HCT116 (cell line): ENCODE measurements around the gene UBR2. TPM values are rescaled to one million over a fixed set of nuclear protein-coding genes. Genes with fewer than 3 reads are reported as not detected.

Experiments used
- ATAC-seq: fragments of 200-7000 bp; cut with Tn5 transposase; 2 replicates; pipeline ENCODE4 v1.9.1; 2020; ENCODE audit warnings: mild to moderate bottlenecking, moderate library complexity
- BruUV-seq: library from RNA; stranded (reverse); fragments of 400-500 nt; replicated peaks from 2 replicates; lab custom pipeline; 2021; lab: Mats Ljungman, UMichigan
- CTCF ChIA-PET: fragments of 300-600 bp; sonication (Branson Sonifier 250); formaldehyde crosslinking; loops from one replicate; lab custom pipeline; 2021; ENCODE audit warnings: antibody characterized with exemption; lab: Charles Lee
- POLR2A ChIA-PET: fragments of 300-600, 350-600 bp; sonication (Branson Sonifier 250); formaldehyde crosslinking; loops from one replicate; lab custom pipeline; 2021; ENCODE audit warnings: antibody characterized with exemption; lab: Charles Lee
- RAD21 ChIA-PET, 2 experiments: fragments of 300-600 bp; sonication (Branson Sonifier 250); formaldehyde crosslinking; loops; one replicate each; lab custom pipeline; 2023; ENCODE audit warnings: low total read pairs in 2 of 2; ENCODE audit not compliant: uncharacterized antibody in 2 of 2, unreplicated experiment in 2 of 2, low non-redundant PET in 1 of 2; lab: Charles Lee
- DNase-seq: peaks from one replicate; pipeline ENCODE4 v3.0.0-alpha.2; 2010; ENCODE audit warnings: low read depth, low spot score
- H2AFZ ChIP-seq: fragments of 200-600 bp; shearing (Covaris generic), sonication (generic); 2 replicates; pipeline ENCODE4 v1.6.1; 2017; ENCODE audit warnings: low read depth, mixed run types, mixed read lengths, antibody characterized with exemption, low read length; ENCODE audit not compliant: poor library complexity, severe bottlenecking
- H3K27ac ChIP-seq: 2 replicates; pipeline ENCODE4 v1.5.1; 2012; ENCODE audit warnings: low read depth, low read length
- H3K27me3 ChIP-seq: fragments of 200-600 bp; sonication (generic); 2 replicates; pipeline ENCODE4 v1.6.1; 2016; ENCODE audit warnings: mixed run types, low read length, mixed read lengths; ENCODE audit not compliant: insufficient read depth
- H3K36me3 ChIP-seq, 2 experiments: fragments of 200-500 bp in 1 of 2; fragments of 200-600 bp in 1 of 2; sonication (Bioruptor generic) in 1 of 2; sonication (generic) in 1 of 2; 2 replicates each; pipeline versions ENCODE4 v1.5.1 to v1.6.1; 2014 to 2016; ENCODE audit warnings: low read length in 2 of 2, inconsistent platforms in 1 of 2, mixed read lengths in 1 of 2, mixed run types in 1 of 2; ENCODE audit not compliant: insufficient read depth in 2 of 2, control insufficient read depth in 1 of 2
- H3K4me1 ChIP-seq, 2 experiments: fragments of 200-600 bp in 1 of 2; sonication (generic) in 1 of 2; 2 replicates each; pipeline versions ENCODE4 v1.5.1 to v1.6.1; 2012 to 2017; ENCODE audit warnings: low read length in 2 of 2, inconsistent platforms in 1 of 2, mild to moderate bottlenecking in 1 of 2, mixed read lengths in 1 of 2, mixed run types in 1 of 2, moderate library complexity in 1 of 2; ENCODE audit not compliant: insufficient read depth in 2 of 2, control insufficient read depth in 1 of 2
- H3K4me2 ChIP-seq: fragments of 200-600 bp; sonication (generic); 2 replicates; pipeline ENCODE4 v1.6.1; 2017; ENCODE audit warnings: mixed run types, low read length, mixed read lengths
- H3K4me3 ChIP-seq, 2 experiments: fragments of 200-600 bp in 1 of 2; sonication (generic) in 1 of 2; replicated peaks in 1 of 2; 2 replicates each; pipeline ENCODE4 v1.5.1; 2011 to 2016; ENCODE audit warnings: low read length in 2 of 2, control low read depth in 1 of 2, low read depth in 1 of 2, mild to moderate bottlenecking in 1 of 2, mixed read lengths in 1 of 2, mixed run types in 1 of 2
- H3K79me2 ChIP-seq: fragments of 200-600 bp; sonication (generic); 2 replicates; pipeline ENCODE4 v1.6.1; 2017; ENCODE audit warnings: mild to moderate bottlenecking, mixed run types, low read length, moderate library complexity, mixed read lengths; ENCODE audit not compliant: insufficient read depth
- H3K9ac ChIP-seq: fragments of 200-600 bp; sonication (generic); 2 replicates; pipeline ENCODE4 v1.6.1; 2016; ENCODE audit warnings: low read length, mixed read lengths
- H3K9me2 ChIP-seq: fragments of 200-600 bp; sonication (generic), shearing (Covaris generic); 2 replicates; pipeline ENCODE4 v1.6.1; 2017; ENCODE audit warnings: mixed run types, mild to moderate bottlenecking, moderate library complexity; ENCODE audit not compliant: insufficient read depth
- H3K9me3 ChIP-seq, 2 experiments: fragments of 200-500 bp in 1 of 2; fragments of 200-600 bp in 1 of 2; sonication (Bioruptor generic) in 1 of 2; sonication (generic) in 1 of 2; 2 replicates each; pipeline ENCODE4 v1.6.1; 2014 to 2017; ENCODE audit warnings: low read length in 2 of 2, mixed read lengths in 2 of 2, inconsistent platforms in 1 of 2, low read depth in 1 of 2, mild to moderate bottlenecking in 1 of 2, mixed run types in 1 of 2, moderate library complexity in 1 of 2; ENCODE audit not compliant: control insufficient read depth in 1 of 2, insufficient read depth in 1 of 2
- H4K20me1 ChIP-seq: fragments of 200-600 bp; sonication (generic), shearing (Covaris generic); 2 replicates; pipeline ENCODE4 v1.6.1; 2017; ENCODE audit warnings: mixed run types, mild to moderate bottlenecking, moderate library complexity; ENCODE audit not compliant: insufficient read depth
- ELF1 ChIP-seq: IDR thresholded peaks from 2 replicates; pipeline ENCODE4 v1.6.1; 2012; ENCODE audit warnings: low read depth, borderline replicate concordance
- EZH2phosphoT487 ChIP-seq: fragments of 200-600 bp; IDR thresholded peaks from 2 replicates; pipeline ENCODE4 v1.6.1; 2018; ENCODE audit warnings: antibody characterized with exemption, borderline replicate concordance
- RAD21 ChIP-seq: IDR thresholded peaks from 2 replicates; pipeline ENCODE4 v1.6.1; 2012; ENCODE audit warnings: low read depth, mild to moderate bottlenecking
- SRF ChIP-seq: IDR thresholded peaks from 2 replicates; pipeline ENCODE4 v1.6.1; 2012; ENCODE audit warnings: low read depth
- YY1 ChIP-seq: IDR thresholded peaks from 2 replicates; pipeline ENCODE4 v1.6.1; 2011; ENCODE audit warnings: low read length, low read depth, moderate library complexity, mild to moderate bottlenecking; ENCODE audit not compliant: insufficient replicate concordance; ENCODE audit errors: extremely low read depth
- ZNF274 ChIP-seq: fragments of 200-500 bp; sonication (Bioruptor generic); IDR thresholded peaks from 2 replicates; pipeline ENCODE4 v1.6.1; 2014; ENCODE audit warnings: mild to moderate bottlenecking, low read depth, low read length, inconsistent platforms
- intact Hi-C: fragments of 100-400 bp; cut with micrococcal nuclease; formaldehyde crosslinking; loops from 2 replicates; pipeline ENCODE4 v1.10.0; 2022
- total RNA-seq: library from RNA; stranded (reverse); gene quantifications from one replicate; pipeline ENCODE4 v1.2.1, GENCODE V29; 2021; ENCODE audit not compliant: unreplicated experiment
- TF ChIP-seq, protein P1 (sequence below): IDR thresholded peaks from 2 replicates; pipeline ENCODE4 v1.6.1; 2012

The UBR2 gene
- total RNA-seq, 1 experiment from 2014 or later, result 20.5 TPM

DNA sequence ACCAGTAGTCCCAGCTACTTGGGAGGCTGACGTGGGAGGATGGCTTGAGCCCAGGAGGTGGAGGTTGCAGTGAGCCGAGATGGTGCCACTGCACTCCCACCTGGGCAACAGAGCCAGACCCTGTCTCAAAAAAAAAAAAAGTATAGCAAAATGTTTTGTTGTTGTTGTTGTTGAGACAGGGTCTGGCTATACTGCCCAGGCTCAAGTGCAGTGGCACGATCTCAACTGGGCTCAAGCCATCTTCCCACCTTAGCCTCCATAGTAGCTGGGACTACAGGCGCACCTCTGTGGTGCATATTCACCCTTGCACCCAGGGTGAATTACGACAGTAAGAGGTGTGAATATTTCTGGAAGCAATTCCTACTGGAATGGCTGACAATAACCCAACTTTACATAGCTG is 11.4 kb upstream of the UBR2 start:
- Histone ChIP-seq H4K20me1 (no peaks in the 10 kb centered on the region), H3K36me3 (no peaks in the 10 kb centered on the region), H2AFZ (no peak overlapping the region), H3K4me3 (no peak overlapping the region), H3K27ac (no peak overlapping the region), H3K79me2 (no peaks in the 10 kb centered on the region), H3K9ac (no peak overlapping the region), H3K27me3 (no peaks in the 10 kb centered on the region), H3K9me2 (no peaks in the 10 kb centered on the region), H3K9me3 (no peaks in the 10 kb centered on the region)
- intact Hi-C loops, result no loop called here
- ChIA-PET RAD21 (no interaction called here), CTCF (no interaction called here)
- no TSS peak for BruUV-seq
- ATAC-seq, result no peak
- TF ChIP-seq ELF1 (no peak), SRF (no peak), EZH2phosphoT487 (no peak), YY1 (no peak), RAD21 (no peak), ZNF274 (no peak)
- TF ChIP-seq, protein P1, sequence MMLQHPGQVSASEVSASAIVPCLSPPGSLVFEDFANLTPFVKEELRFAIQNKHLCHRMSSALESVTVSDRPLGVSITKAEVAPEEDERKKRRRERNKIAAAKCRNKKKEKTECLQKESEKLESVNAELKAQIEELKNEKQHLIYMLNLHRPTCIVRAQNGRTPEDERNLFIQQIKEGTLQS, result no peak
- TF ChIP-seq, all 23 proteins: peak for 0
- no peak overlapping the region for H3K4me2 ChIP-seq
- H3K4me1 ChIP-seq, result peaks cover 13 to 26% of the 10 kb centered on the region in 2 experiments
- DNase-seq, result no peak
- POLR2A ChIA-PET, result interaction anchor here (2.8 kb wide), 1 partner anchor 12 kb away, joined by 8 read pairs; the partner anchor contains the start of gene UBR2

- Histone ChIP-seq H2AFZ (peak overlapping the region; percentile 50), H3K27me3 (no peaks in the 10 kb centered on the region), H3K36me3 (no peaks in the 10 kb centered on the region), H3K4me1 (peaks cover 7 to 15% of the 10 kb centered on the region in 2 experiments; a peak in 3 of 4 replicates), H3K9ac (no peak overlapping the region), H3K9me3 (no peaks in the 10 kb centered on the region), H4K20me1 (no peaks in the 10 kb centered on the region), H3K4me2 (peak overlapping the region; percentile 29), H3K9me2 (no peaks in the 10 kb centered on the region), H3K4me3 (no peak overlapping the region), H3K27ac (no peak overlapping the region), H3K79me2 (no peaks in the 10 kb centered on the region)
- no TSS peak for BruUV-seq
- ChIA-PET RAD21 (no interaction called here), POLR2A (interaction anchor here (0.5 to 1.0 kb wide), 3 partner anchors 8 to 181 kb away, joined by 3 to 4 read pairs (median 4); partner anchors contain the start of gene UBR2), CTCF (interaction anchor here (3.1 kb wide), 1 partner anchor 8 kb away, joined by 18 read pairs; no protein-coding TSS in a partner anchor)
- intact Hi-C loops, result no loop called here
- ATAC-seq, result peak; percentile 60
- DNase-seq, result peak; percentile 33
- TF ChIP-seq, protein P1, result no peak
- no peak for TF ChIP-seq RAD21
Measured at GRCh38 chr6:42555477-42556457, 8.1 kb upstream of the UBR2 start.
